B cell (primary cell): Measurements from ENCODE around the gene ETS1. TPM values are rescaled to one million over a fixed set of nuclear protein-coding genes. Genes with fewer than 3 reads are reported as not detected.

Source experiments
- ATAC-seq: fragments of 200-7000 bp; cut with Tn5 transposase; one replicate; pipeline ENCODE4 v1.10.0; 2021; ENCODE audit warnings: low read depth, mild to moderate bottlenecking, moderate number of reproducible peaks, moderate library complexity
- CTCF ChIA-PET: fragments of 350-600 bp; sonication (Branson Sonifier 250); formaldehyde crosslinking; loops from one replicate; lab custom pipeline; 2021; ENCODE audit warnings: antibody characterized with exemption, inconsistent platforms; lab: Charles Lee
- POLR2A ChIA-PET: fragments of 350-600 bp; sonication (Branson Sonifier 250); formaldehyde crosslinking; loops from one replicate; lab custom pipeline; 2021; ENCODE audit warnings: antibody characterized with exemption; lab: Charles Lee
- DNase-seq: peaks from one replicate; pipeline ENCODE4 v3.0.0; 2013
- H2AFZ ChIP-seq: 2 replicates; pipeline ENCODE4 v1.6.1; 2012; ENCODE audit warnings: mild to moderate bottlenecking, low read depth, low read length; ENCODE audit not compliant: insufficient read depth, poor library complexity, severe bottlenecking
- H3K27ac ChIP-seq, 2 donors: 1 replicate in 1 of 2; 2 replicates in 1 of 2; pipeline ENCODE4 v1.5.1; 2012 to 2013; ENCODE audit warnings: low read length in 2 of 2, mild to moderate bottlenecking in 2 of 2, moderate library complexity in 1 of 2
- H3K27me3 ChIP-seq, 4 experiments: fragments of 200-600 bp in 1 of 4; sonication (generic) in 1 of 4; replicated peaks in 1 of 4; 1 replicate in 2 of 4; 2 replicates in 2 of 4; pipeline versions ENCODE4 v1.6.1 to v1.7.0; 2013 to 2016; ENCODE audit warnings: low read length in 3 of 4, mild to moderate bottlenecking in 2 of 4, mixed read lengths in 1 of 4, moderate library complexity in 1 of 4; ENCODE audit not compliant: insufficient read depth in 4 of 4, control insufficient read depth in 3 of 4; ENCODE audit errors: control extremely low read depth in 1 of 4
- H3K36me3 ChIP-seq, 2 experiments: replicated peaks in 1 of 2; 1 replicate in 1 of 2; 2 replicates in 1 of 2; pipeline versions ENCODE4 v1.6.1 to v1.7.1; 2013; ENCODE audit warnings: low read length in 1 of 2; ENCODE audit not compliant: insufficient read depth in 2 of 2, control insufficient read depth in 1 of 2; ENCODE audit errors: control extremely low read depth in 1 of 2, extremely low read depth in 1 of 2
- H3K4me1 ChIP-seq, 2 donors: fragments of 200-600 bp in 1 of 2; sonication (generic) in 1 of 2; 1 replicate in 1 of 2; 2 replicates in 1 of 2; pipeline versions ENCODE4 v1.5.1 to v1.6.1; 2013 to 2017; ENCODE audit warnings: low read length in 2 of 2; ENCODE audit not compliant: control insufficient read depth in 2 of 2, insufficient read depth in 2 of 2
- H3K4me2 ChIP-seq: replicated peaks from 2 replicates; pipeline ENCODE3; 2012; ENCODE audit warnings: mild to moderate bottlenecking, low read depth, low read length; ENCODE audit not compliant: poor library complexity, severe bottlenecking
- H3K4me3 ChIP-seq, 5 experiments: fragments of 200-600 bp in 1 of 5; sonication (generic) in 1 of 5; 1 replicate in 3 of 5; 2 replicates in 2 of 5; pipeline versions ENCODE4 v1.5.1 to v1.7.0; 2011 to 2016; ENCODE audit warnings: low read length in 4 of 5, mild to moderate bottlenecking in 4 of 5, low read depth in 2 of 5, control low read depth in 1 of 5, moderate library complexity in 1 of 5; ENCODE audit not compliant: insufficient read depth in 1 of 5; ENCODE audit errors: control extremely low read depth in 1 of 5, extremely low read depth in 1 of 5
- H3K79me2 ChIP-seq: fragments of 200-600 bp; sonication (generic); one replicate; pipeline ENCODE4 v1.6.0; 2016; ENCODE audit warnings: low read length; ENCODE audit not compliant: control insufficient read depth, insufficient read depth
- H3K9ac ChIP-seq: fragments of 200-600 bp; sonication (generic); 2 replicates; pipeline ENCODE4 v1.6.1; 2017; ENCODE audit warnings: mild to moderate bottlenecking, low read length, moderate library complexity
- H3K9me3 ChIP-seq, 3 donors: one replicate each; pipeline versions ENCODE4 v1.6.1 to v1.7.1; 2013; ENCODE audit warnings: low read length in 2 of 3; ENCODE audit not compliant: control insufficient read depth in 2 of 3, insufficient read depth in 1 of 3; ENCODE audit errors: control extremely low read depth in 1 of 3
- H4K20me1 ChIP-seq: 2 replicates; pipeline ENCODE4 v1.6.0; 2012; ENCODE audit warnings: mild to moderate bottlenecking, low read length; ENCODE audit not compliant: insufficient read depth, control insufficient read depth, poor library complexity, severe bottlenecking
- H3K27ac Mint-ChIP-seq: one replicate; pipeline ENCODE4 v1.8.0; 2021; ENCODE audit warnings: mixed read lengths
- H3K27me3 Mint-ChIP-seq: one replicate; pipeline ENCODE4 v1.8.0; 2021; ENCODE audit warnings: mixed read lengths
- H3K4me1 Mint-ChIP-seq: one replicate; pipeline ENCODE4 v1.8.0; 2021; ENCODE audit warnings: mixed read lengths
- H3K4me3 Mint-ChIP-seq: one replicate; pipeline ENCODE4 v1.8.0; 2021; ENCODE audit warnings: mixed read lengths
- H3K9me3 Mint-ChIP-seq: one replicate; pipeline ENCODE4 v1.8.0; 2022; ENCODE audit warnings: mixed read lengths; ENCODE audit not compliant: insufficient read depth
- CTCF ChIP-seq: fragments of 200-600 bp; IDR thresholded peaks from one replicate; pipeline ENCODE4 v1.8.0; 2022; ENCODE audit warnings: antibody characterized with exemption, mild to moderate bottlenecking
- EZH2 ChIP-seq: IDR thresholded peaks from 2 replicates; pipeline ENCODE4 v1.6.1; 2012; ENCODE audit warnings: borderline replicate concordance, low read depth, mild to moderate bottlenecking, moderate library complexity, low read length; ENCODE audit not compliant: insufficient read depth, poor library complexity, severe bottlenecking
- WGBS: methylation state at CpG from one replicate; pipeline ENCODE4 v1.1.5; 2013; ENCODE audit warnings: missing lambda C conversion rate; ENCODE audit not compliant: insufficient coverage; 5-methylcytosine and 5-hydroxymethylcytosine counted together
- intact Hi-C: fragments of 100-400 bp; cut with micrococcal nuclease; formaldehyde crosslinking; loops from one replicate; pipeline ENCODE4 v1.10.0; 2022
- polyA plus RNA-seq: library from polyadenylated mRNA; depleted of rRNA; stranded (reverse); fragments of >200 nt; gene quantifications from 2 replicates; pipeline ENCODE4 v1.2.3, GENCODE V29; 2012
- total RNA-seq, 2 donors: library from RNA; stranded (reverse); fragments of 120-200 nt in 1 of 2; gene quantifications; 1 replicate in 1 of 2; 2 replicates in 1 of 2; pipeline versions ENCODE4 v1.2.3 to v1.2.4, GENCODE V29; 2013 to 2022

ETS1 gene
- total and polyA plus RNA-seq, 2 donors (not counting 1 experiment from before 2014, with no cell fraction given), result 115 to 271 TPM

GRCh38 chr11:128548649-128549255 lies 38.6 kb downstream of the ETS1 start:
- Histone ChIP-seq H3K4me3 (peak overlapping the region; percentile 44 to 76 (median 62)), H3K4me1 (peaks cover 69 to 75% of the 10 kb centered on the region in 2 donors), H3K9ac (peak overlapping the region; percentile 80), H3K4me2 (peak overlapping the region; percentile 93), H4K20me1 (no peaks in the 10 kb centered on the region), H2AFZ (peak overlapping the region; percentile 95), H3K79me2 (peaks cover 11% of the 10 kb centered on the region), H3K27me3 (no peaks in the 10 kb centered on the region), H3K36me3 (no peaks in the 10 kb centered on the region), H3K9me3 (no peaks in the 10 kb centered on the region), H3K27ac (peak overlapping the region; percentile 67 to 92)
- intact Hi-C loops, result no loop called here
- Mint-ChIP-seq H3K4me3 (peak overlapping the region; percentile 85), H3K27ac (peak overlapping the region; percentile 92), H3K27me3 (no peaks in the 10 kb centered on the region), H3K4me1 (peaks cover 79% of the 10 kb centered on the region), H3K9me3 (no peaks in the 10 kb centered on the region)
- ChIA-PET CTCF (interaction anchor here (0.5 to 2.4 kb wide), 14 partner anchors 15 to 377 kb away, joined by 3 to 9 read pairs (median 4); no protein-coding TSS in a partner anchor), POLR2A (interaction anchor here (0.7 to 3.3 kb wide), 9 partner anchors 26 to 258 kb away, joined by 3 to 13 read pairs (median 4); no protein-coding TSS in a partner anchor)
- peak; percentile 68 for DNase-seq
- 3% methylated on average over 32 of the region's 32 CpGs for WGBS
- ATAC-seq, result no peak
- TF ChIP-seq EZH2 (no peak), CTCF (no peak)
